Upper lobe of right lung (tissue), 1 donor: Measurements from ENCODE around the gene CNTNAP5. TPM values are rescaled to one million over a fixed set of nuclear protein-coding genes. Genes with fewer than 3 reads are reported as not detected.

ENCODE experiments used
- ATAC-seq: fragments of 200-7000 bp; cut with Tn5 transposase; one replicate; pipeline ENCODE4 v1.9.1; 2020; ENCODE audit warnings: mild to moderate bottlenecking, moderate library complexity
- DNase-seq: peaks from one replicate; pipeline ENCODE4 v3.0.0-alpha.2; 2020
- H3K27ac ChIP-seq: fragments of 200-600 bp; one replicate; pipeline ENCODE4 v1.8.0; 2022
- H3K27me3 ChIP-seq: fragments of 200-600 bp; one replicate; pipeline ENCODE4 v1.8.0; 2022; ENCODE audit warnings: mild to moderate bottlenecking
- H3K36me3 ChIP-seq: fragments of 200-600 bp; one replicate; pipeline ENCODE4 v1.8.0; 2022
- H3K4me1 ChIP-seq: fragments of 200-600 bp; one replicate; pipeline ENCODE4 v1.8.0; 2022
- H3K4me3 ChIP-seq: fragments of 200-600 bp; one replicate; pipeline ENCODE4 v1.8.0; 2022; ENCODE audit warnings: mild to moderate bottlenecking
- H3K9me3 ChIP-seq: fragments of 200-600 bp; one replicate; pipeline ENCODE4 v1.8.0; 2022
- intact Hi-C: fragments of 100-400 bp; cut with DNase I; formaldehyde crosslinking; loops from one replicate; pipeline ENCODE4 v1.11.0; 2022
- total RNA-seq: library from RNA; stranded (reverse); fragmentation: NEBNext Ultra II Directional; extraction: Animal tissue kit (Norgen Biotek cat#: 25700); gene quantifications from one replicate; pipeline ENCODE4 v1.2.1, GENCODE V29; 2021
- TF ChIP-seq, protein P1 (sequence below): fragments of 200-600 bp; IDR thresholded peaks from one replicate; pipeline ENCODE4 v1.8.0; 2022; ENCODE audit warnings: antibody characterized with exemption
- donor health status: DM: no; HTN: yes; CAD: no; lungs with severe emphysema.

Gene CNTNAP5
- total RNA-seq, 1 donor from 2014 or later: not detected

- Histone ChIP-seq H3K9me3 (no peaks in the 10 kb centered on the region), H3K4me3 (no peak overlapping the region), H3K36me3 (no peaks in the 10 kb centered on the region), H3K4me1 (no peaks in the 10 kb centered on the region), H3K27ac (no peak overlapping the region), H3K27me3 (no peaks in the 10 kb centered on the region)
- intact Hi-C loops: no loop called here
- TF ChIP-seq, protein P1, sequence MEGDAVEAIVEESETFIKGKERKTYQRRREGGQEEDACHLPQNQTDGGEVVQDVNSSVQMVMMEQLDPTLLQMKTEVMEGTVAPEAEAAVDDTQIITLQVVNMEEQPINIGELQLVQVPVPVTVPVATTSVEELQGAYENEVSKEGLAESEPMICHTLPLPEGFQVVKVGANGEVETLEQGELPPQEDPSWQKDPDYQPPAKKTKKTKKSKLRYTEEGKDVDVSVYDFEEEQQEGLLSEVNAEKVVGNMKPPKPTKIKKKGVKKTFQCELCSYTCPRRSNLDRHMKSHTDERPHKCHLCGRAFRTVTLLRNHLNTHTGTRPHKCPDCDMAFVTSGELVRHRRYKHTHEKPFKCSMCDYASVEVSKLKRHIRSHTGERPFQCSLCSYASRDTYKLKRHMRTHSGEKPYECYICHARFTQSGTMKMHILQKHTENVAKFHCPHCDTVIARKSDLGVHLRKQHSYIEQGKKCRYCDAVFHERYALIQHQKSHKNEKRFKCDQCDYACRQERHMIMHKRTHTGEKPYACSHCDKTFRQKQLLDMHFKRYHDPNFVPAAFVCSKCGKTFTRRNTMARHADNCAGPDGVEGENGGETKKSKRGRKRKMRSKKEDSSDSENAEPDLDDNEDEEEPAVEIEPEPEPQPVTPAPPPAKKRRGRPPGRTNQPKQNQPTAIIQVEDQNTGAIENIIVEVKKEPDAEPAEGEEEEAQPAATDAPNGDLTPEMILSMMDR: no peak
- ATAC-seq (no peak), DNase-seq (no peak)
These were observed 501.1 kb downstream of the CNTNAP5 start for GRCh38 chr2:124526221-124526620.

GRCh38 chr2:124530203-124530602, 505.1 kb downstream of the CNTNAP5 start:
- no peak for ATAC-seq
- TF ChIP-seq, protein P1: no peak

GRCh38 chr2:124533226-124533954, 508.3 kb downstream of the CNTNAP5 start:
- H3K36me3 ChIP-seq: no peaks in the 10 kb centered on the region
- intact Hi-C loops: no loop called here
- ATAC-seq: no peak
- no peaks in the 10 kb centered on the region for H3K4me1 ChIP-seq
- H3K27me3 ChIP-seq: no peaks in the 10 kb centered on the region
- no peak overlapping the region for H3K27ac ChIP-seq
- DNase-seq: no peak
- TF ChIP-seq, protein P1: no peak
- no peak overlapping the region for H3K4me3 ChIP-seq
- H3K9me3 ChIP-seq: no peaks in the 10 kb centered on the region

More at GRCh38 chr2:124530203-124530602, 505.1 kb downstream of the CNTNAP5 start:
- no peaks in the 10 kb centered on the region for H3K36me3 ChIP-seq
- H3K4me3 ChIP-seq: no peak overlapping the region
- no peaks in the 10 kb centered on the region for H3K4me1 ChIP-seq
- no peak overlapping the region for H3K27ac ChIP-seq
- H3K27me3 ChIP-seq: no peaks in the 10 kb centered on the region
- H3K9me3 ChIP-seq: no peaks in the 10 kb centered on the region
- no peak for DNase-seq
- intact Hi-C loops: no loop called here

- TF ChIP-seq, protein P1: no peak
- no peaks in the 10 kb centered on the region for H3K9me3 ChIP-seq
- no peak for ATAC-seq
These were observed 508.9 kb downstream of the CNTNAP5 start for GRCh38 chr2:124534028-124534427.

DNA sequence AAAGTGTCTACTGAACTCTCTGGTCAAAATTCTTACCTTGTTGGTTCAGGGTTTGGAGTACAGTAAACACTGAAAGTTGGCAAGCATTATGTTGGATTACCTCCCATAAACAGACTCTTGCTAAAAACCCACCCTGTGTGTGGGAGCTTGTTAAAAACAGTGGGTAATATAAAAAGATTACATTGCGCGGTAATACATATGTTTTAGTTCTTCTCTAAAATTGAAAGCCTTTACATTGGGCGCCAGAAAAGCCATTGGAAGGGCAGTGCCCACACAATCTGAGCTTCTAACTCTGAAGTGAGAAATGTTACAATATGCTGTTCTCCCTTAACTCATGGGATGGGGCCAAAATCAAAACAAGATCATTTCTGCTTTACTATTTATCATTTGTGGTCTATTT, 510.7 kb downstream of the CNTNAP5 start:
- intact Hi-C loops: no loop called here
- ATAC-seq: no peak
- H3K4me3 ChIP-seq: no peak overlapping the region
- H3K27ac ChIP-seq: no peak overlapping the region
- no peak for DNase-seq
- H3K27me3 ChIP-seq: no peaks in the 10 kb centered on the region
- no peaks in the 10 kb centered on the region for H3K9me3 ChIP-seq
- no peaks in the 10 kb centered on the region for H3K4me1 ChIP-seq
- no peaks in the 10 kb centered on the region for H3K36me3 ChIP-seq
- TF ChIP-seq, protein P1: no peak

More at GRCh38 chr2:124534028-124534427, 508.9 kb downstream of the CNTNAP5 start:
- Histone ChIP-seq H3K27ac (no peak overlapping the region), H3K36me3 (no peaks in the 10 kb centered on the region), H3K27me3 (no peaks in the 10 kb centered on the region), H3K4me1 (no peaks in the 10 kb centered on the region), H3K4me3 (no peak overlapping the region)
- DNase-seq: no peak
- intact Hi-C loops: no loop called here
